ENCODE measurements around the gene GPRIN2.
"Not testable (repeated sequence)": the region's sequence is repeated elsewhere in the genome, so short reads cannot be mapped to it uniquely, and the experiment has no call there.

GPRIN2 gene

DNA sequence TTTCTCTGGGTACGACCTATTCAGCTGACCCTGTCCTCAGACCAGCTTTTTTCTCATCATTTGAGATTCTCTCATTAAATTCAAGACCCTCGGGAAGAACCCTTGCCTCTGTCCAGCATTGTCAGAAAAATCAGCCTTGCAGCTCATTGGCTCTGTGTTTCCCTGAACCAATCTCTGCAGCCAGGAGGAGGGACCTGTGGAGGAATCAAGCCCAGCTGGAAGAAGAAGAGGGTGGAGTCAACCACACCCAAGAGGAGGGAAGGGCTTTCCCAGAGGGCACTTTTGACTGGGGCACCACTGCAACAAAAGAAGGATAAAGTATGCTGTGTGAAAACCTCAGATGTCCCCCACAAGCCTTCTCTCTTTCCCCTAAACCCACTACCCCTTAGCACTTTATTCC, 14.2 kb upstream of the GPRIN2 start:
- not testable (repeated sequence) for DNase-seq (ENCODE audit: low read depth in 1 of 2, low spot score in 1 of 2)

- DNase-seq (ENCODE audit: low read depth in 1 of 2, low spot score in 1 of 2), result not testable (repeated sequence)
Measured at GRCh38 chr10:46567151-46567550, 10.7 kb upstream of the GPRIN2 start.

DNA sequence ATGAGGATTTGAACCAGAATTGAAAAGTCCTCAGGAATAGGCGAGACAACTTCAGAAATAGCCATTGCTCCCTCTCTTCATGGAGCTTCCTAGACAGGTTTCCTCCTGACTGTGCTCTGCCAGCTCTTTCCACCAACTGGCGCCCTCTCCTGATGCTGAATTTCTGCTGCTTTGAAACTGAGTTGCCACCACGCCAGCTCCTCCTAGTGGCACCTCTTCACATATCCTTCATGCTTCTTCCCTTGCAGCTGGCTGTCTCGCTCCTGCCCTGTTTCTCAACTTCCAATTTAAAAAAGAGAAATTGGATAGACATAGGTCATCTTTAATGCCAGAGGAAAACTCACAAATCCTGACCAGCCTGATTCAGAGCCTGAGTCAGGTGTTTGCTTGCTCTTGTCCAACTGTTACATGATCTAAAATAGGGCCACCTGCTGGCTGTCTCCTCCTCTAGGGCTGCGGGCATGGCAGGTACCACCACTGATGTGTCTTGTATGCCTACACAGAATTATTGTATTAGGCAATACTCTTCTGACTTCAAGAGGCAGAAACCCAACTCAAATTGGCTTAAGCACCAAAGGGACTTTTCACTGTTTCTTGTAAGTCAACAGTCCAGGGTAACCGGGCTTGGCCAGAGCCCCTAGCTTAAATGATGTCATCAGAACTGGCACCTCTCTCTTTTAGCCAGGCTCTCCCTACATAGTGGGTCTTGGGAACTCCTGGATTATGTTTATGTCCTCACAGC, 9.3 kb upstream of the GPRIN2 start:
- DNase-seq (ENCODE audit: low read depth in 1 of 2, low spot score in 1 of 2), result not testable (repeated sequence)

DNA sequence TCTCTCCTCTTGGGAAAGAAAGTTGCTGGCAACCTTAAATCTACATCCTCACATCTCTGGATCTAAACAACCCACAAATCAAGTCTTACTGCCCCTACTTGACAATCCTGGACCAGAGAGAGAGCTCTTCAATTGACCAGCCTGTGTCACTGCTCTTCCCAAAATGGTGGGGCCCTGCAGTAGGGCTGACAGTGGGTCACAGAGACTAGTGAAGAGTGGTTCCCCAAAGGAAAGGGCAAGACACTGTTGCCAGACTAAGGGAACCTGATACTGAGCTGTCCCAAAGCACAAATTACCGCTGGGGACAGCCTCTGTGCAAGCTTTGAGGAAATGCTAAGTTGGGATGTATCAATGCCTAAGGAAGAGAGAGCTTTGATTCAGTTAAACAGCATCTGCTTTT, 4.5 kb upstream of the GPRIN2 start:
- DNase-seq (ENCODE audit: low read depth in 1 of 2, low spot score in 1 of 2), result no peak

- no peak for DNase-seq (ENCODE audit: low read depth in 1 of 2, low spot score in 1 of 2)
Measured at GRCh38 chr10:46560381-46560780, 3.9 kb upstream of the GPRIN2 start.

DNA sequence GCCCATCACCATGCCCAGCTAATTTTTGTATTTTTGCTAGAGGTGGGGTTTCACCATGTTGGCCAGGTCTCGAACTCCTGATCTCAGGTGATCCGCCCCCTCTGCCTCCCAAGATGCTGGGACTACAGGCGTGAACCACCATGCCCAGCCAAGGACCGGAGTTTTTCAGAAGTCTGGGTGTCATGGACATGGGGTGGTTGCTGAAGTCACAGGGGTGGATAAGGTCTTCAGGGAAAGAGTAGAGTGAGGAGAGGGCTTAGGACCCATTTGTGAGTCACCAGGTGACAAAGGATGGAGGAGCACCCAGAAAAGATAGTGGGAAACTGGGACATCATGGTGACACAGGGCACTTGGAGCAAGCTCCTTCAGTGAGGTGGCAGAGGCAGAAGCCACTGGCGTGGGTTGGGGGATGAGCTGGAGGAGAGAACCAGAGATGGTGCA, 2.8 kb upstream of the GPRIN2 start:
- no peak for DNase-seq (ENCODE audit: low read depth in 1 of 2, low spot score in 1 of 2)

DNA sequence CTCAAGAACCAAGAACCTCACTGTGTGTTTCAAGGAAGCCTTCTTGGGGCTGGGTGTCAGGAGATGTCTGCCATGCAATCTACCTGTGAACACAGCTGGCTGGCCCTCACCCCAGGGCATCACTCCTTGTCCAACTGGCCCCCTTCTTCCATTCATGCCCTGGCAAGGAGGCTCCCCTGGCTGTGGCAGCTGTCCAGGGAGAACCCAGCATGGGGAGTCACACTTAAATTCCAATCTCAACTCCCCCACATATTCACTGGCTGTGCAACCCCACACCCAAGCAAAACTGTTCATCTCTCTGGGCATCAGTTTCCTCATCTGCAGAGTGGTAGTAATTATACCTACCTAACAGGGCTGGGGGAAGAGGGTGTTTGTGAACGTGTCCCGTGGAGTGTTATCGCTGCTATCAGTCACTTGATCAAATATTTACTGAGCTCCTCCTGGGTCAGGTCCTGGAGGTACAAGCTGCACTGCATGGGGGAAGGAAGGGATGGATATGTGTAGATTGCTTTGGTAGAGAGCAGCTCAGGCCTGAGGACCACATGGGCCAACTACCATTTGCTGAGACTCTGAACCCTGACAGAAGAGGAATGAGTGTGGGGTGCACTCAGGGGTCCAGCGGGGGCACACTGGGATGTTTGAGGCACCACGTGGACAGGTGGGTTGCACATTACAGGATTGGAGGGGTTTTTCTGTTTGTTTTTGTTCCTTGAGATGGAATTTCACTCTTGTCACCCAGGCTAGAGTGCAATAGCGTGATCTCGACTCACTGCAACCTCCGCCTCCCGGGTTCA, 2.1 kb upstream of the GPRIN2 start:
- no peak for DNase-seq (ENCODE audit: low read depth in 1 of 2, low spot score in 1 of 2)

DNA sequence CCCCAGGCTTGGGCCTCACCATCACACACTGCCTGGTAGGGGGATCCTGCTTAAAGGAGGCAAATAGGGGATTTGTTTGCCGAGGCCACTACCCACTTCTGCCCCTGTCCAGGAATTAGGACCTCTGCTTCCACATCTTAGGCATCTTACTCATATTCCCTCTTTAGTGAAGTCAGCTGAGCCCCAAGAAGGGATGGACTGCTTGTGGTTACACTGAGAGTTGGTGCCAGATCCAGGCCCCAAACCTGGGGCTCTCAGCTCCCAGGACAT, 1.6 kb upstream of the GPRIN2 start:
- DNase-seq (ENCODE audit: low read depth in 1 of 2, low spot score in 1 of 2), result no peak

DNA sequence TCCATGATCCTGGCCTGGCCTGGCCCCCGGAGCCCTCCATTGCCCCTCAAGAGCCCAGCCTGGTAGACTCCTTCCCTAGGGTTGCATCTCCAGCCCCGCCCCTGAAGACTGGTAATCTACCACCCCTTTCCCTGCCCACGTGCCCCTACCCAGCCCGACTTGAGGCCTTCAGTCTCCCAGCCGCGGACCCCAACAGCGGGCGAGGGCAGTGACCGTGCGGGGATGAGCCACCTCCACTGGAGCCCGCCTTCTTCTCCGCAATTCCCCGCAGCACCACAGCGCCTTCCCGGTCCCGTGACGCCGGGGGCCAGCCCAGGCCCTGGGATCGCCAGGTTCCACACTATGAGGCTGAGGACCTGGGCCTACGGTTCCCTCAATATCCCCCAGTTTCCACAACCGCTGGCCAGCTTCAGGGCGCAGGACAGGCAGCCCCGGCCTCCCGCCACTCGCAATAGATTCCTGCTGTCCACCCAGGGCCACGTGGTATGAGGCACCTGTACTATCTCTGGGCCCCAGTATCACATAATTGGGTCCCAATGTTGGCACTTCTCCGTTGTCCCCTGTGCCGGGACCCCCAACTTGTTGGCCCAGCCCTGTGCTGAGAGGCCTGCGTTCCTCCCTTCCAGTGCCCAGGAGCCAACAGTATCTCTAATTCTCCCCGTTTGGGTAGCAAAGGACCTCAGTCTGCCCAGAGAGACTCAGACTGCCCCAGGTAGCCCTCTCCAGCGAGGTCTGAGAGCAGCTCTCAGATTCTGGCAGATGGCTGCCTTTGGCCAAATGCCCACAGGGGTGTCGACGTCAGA, 1.1 kb upstream of the GPRIN2 start:
- no peak for DNase-seq (ENCODE audit: low read depth in 1 of 2, low spot score in 1 of 2)

GRCh38 chr10:46555713-46556514, 544 bp downstream of the GPRIN2 start:
- no peak for DNase-seq (ENCODE audit: low read depth in 1 of 2, low spot score in 1 of 2)

- DNase-seq (ENCODE audit: low read depth in 1 of 2, low spot score in 1 of 2), result no peak
Measured at GRCh38 chr10:46555366-46555712, 1.1 kb downstream of the GPRIN2 start.

- DNase-seq (ENCODE audit: low read depth in 1 of 2, low spot score in 1 of 2), result no peak
Measured at GRCh38 chr10:46554166-46554781, 2.2 kb downstream of the GPRIN2 start.

DNA sequence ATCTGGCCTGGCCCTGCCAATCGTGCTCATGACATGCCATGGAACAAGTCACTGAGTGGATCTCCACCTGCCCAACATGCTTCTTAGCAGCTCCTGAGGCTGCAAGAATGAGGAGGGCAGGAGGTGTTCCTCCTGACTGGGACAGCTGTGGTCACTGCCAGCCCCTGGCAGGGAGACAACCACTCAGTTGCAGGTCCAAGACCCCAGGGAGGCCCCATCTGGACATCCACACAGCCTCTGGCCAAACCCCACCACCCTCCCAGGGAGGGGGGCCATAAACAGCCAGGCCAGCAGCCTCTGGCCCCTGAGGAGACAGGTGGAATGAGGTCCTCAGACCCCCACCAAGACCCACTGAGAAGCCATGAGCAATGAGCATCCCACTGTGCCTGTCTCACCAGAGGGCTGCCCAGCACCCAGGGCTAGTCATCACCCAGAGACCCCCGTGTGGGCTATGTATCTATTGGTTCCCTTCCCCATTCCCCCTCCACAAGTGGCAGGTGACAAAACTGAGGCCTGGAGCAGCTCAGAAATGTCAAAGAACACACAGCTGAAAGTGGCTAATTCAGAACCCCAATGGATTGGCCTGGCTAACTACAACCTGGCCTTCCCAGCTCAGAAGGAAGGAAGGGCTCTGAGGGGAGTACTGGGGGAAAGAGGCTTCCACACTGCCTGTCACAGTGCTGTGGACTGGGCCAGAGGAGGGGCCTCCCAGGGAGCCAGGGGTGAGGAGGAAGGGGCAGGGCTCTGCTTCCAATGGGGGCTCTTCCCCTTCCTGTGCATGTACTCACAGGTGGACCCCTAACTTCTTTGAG, 3.0 kb downstream of the GPRIN2 start:
- no peak for DNase-seq (ENCODE audit: low read depth in 1 of 2, low spot score in 1 of 2)

DNA sequence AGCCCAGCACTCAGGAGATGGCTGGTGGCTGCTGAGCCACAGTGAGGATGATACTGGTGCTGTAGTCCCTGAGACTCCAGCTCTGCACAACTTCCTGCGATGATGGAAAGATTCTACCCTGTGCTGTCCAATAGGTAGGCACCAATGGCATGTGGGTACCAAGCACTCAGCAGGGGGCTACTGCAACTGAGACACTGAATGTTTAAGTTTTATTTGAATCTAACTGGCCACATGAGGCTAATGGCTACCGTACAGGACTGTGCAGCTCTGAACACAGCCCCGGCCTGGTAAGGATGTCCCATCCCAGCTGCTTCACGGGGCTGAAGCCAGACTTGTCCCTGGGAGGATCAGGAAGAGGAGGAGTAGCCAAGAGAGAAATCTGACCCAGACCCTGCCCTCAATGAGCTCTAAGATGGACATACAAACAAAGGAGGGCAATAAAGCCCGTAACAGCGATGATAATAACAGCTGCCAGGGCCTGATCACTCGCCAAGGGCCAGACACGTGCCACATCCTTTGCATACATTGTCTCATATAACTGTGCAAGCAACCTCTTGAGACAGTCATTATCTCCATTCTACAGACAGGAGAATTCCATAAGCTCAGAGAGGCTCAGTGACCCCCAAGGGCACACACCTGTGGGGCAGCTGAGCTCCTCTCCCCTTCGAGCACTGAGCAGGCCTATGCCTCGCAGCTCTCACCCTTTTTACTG, 3.8 kb downstream of the GPRIN2 start:
- no peak for DNase-seq (ENCODE audit: low read depth in 1 of 2, low spot score in 1 of 2)

DNA sequence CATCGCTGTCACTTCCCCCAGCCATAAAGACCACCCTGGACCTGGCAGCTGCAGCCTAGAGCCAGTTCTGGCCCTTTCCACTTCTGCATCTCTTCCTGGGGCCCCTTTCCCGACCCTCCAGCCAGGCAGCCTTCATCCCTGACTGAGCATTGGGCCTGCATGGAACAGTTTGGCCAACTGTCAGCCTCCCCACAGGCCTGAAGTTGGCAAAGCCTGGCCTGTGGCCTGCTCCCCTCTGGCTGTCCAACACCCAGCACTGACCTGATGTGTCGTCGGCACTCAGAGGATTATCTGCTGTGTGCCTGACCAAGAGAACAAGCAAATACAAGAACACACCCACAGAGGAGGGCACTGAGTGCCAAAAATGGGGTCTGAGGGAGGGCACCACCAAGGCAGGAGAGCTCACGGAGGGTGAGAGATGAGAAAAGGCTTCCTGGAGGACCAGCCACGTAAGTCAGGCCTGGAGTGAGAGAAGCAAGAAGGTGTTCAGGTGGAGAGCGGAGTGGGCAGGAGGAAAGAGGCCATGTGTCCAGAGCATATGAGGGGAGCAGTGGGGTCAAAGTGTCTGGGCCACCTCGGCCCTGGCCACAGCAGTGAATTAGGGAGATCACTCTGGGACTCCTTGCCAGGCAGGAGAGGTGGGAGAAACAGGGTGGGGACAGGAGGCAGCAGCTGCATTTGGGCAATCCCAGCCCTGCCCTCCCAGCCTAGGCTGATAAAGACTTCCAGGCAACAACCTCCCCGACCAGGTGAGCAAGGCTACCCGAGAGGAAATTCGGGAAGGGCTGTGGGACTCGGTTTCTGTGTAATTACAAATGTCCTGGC, 4.5 kb downstream of the GPRIN2 start:
- DNase-seq (ENCODE audit: low read depth in 1 of 2, low spot score in 1 of 2), result no peak

DNA sequence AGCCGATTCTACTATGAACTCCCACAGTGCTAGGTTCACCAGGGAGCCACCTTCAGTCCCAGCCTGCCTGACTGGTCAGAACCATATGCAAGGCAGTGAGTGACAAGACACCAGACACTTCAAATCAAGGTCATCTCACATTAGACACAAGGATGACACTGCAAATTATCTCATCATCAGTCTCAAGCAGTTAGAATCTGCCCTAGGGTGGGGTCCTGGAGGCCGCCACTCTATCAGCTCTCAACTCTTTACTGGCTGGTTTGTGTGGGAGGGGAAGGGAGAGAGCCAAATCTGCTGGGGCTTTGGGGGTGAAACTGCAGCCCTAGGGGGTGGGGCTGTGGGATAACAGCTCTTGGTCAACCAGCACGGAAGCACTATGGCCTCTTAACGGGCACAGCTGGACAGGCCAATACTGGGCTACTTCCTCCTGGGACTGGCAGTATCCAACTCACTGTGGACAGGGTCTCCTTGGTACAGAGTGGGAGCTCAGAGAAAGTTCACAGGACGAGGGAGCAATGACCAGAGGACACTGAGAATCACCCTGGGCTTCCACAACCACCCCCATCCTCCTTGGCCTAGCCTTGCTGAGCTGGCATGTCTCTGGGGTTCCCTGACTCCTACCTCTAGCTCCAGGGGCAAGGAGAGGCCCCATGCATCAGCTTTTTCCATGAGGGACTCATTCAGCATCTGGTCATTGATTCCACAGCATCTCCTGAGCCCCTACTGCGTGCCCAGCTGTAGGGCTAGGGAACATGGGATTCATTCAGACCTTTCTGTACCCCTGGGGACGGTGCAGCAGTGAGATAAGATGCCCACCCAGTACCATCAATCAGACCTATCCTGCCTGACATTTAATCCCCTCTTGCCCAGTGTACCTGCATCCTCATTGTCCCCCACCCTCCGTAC, 5.4 kb downstream of the GPRIN2 start:
- DNase-seq (ENCODE audit: low read depth in 1 of 2, low spot score in 1 of 2), result no peak

GRCh38 chr10:46550076-46550790, 6.2 kb downstream of the GPRIN2 start:
- DNase-seq (ENCODE audit: low read depth in 1 of 2, low spot score in 1 of 2), result no peak

All from activated CD4-positive, alpha-beta T cell treated with anti-CD3 and anti-CD28 coated beads, Interleukin-2, amount 50 U/mL, for 24 hours (primary cell).